OCI-LY1 (cell line): Measurements from ENCODE around the gene PWWP3B.

Source experiments
- CTCF ChIP-seq: fragments of 200-600 bp; sonication (generic), shearing (Covaris generic); IDR thresholded peaks from 2 replicates; pipeline ENCODE4 v1.5.1; 2017; ENCODE audit warnings: mild to moderate bottlenecking, antibody characterized with exemption, low read length, moderate library complexity, mixed read lengths
- EZH2 ChIP-seq: fragments of 200-600 bp; sonication (generic), shearing (Covaris generic); IDR thresholded peaks from 2 replicates; pipeline ENCODE4 v1.8.0; 2017; ENCODE audit warnings: borderline replicate concordance, mixed run types, mild to moderate bottlenecking, antibody characterized with exemption, low read length, moderate library complexity, mixed read lengths

DNA sequence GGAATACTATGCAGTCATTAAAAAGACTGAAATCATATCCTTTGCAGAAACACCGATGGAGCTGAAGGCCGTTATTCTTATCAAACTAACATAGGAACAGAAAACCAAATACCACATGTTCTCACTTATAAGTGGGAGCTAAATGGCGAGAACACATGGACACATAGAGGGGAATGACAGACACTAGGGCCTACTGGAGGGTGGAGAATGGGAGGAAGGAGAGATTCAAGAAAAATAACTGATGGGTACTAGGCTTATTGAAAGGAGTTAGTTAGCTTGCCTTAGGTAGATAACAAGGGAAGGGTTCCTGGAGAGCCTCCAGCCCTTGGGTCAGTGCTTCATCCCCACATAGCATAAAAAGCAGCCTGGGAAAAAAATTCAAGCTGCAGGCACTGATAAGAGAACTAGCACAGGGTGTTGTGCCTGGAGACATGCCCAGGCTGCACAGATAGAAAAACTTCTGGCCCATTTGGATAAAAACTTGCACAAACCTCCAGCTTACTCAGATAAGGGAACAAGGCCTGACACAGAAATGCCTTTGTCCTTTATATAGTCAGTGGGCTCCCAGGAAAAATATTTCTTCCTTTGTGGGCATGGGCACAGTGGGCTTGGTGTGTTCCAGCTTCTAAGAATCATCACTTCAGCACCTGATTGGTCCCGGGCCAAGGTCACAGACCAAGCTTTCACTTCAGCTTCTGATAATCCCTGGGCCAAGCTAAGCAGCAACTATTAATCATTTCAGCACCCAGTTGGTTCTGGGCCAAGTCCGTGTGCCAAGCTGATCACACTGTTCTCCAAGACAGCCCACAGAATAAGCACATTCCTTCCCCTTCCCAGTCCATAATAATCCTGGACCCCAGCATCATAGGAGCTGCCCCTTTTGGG lies 23.1 kb upstream of the PWWP3B start:
- TF ChIP-seq EZH2: no peak
- TF ChIP-seq CTCF: no peak
